Middle frontal gyrus (tissue), 1 donor: ENCODE data around the gene ARFIP1.
"Not testable (repeated sequence)": the region's sequence is repeated elsewhere in the genome, so short reads cannot be mapped to it uniquely, and the experiment has no call there.

Experiments
- DNase-seq: peaks from one replicate; pipeline ENCODE4 v3.0.0-alpha.2; 2015; ENCODE audit warnings: low spot score; ENCODE audit errors: extremely low spot score

Gene ARFIP1

DNA sequence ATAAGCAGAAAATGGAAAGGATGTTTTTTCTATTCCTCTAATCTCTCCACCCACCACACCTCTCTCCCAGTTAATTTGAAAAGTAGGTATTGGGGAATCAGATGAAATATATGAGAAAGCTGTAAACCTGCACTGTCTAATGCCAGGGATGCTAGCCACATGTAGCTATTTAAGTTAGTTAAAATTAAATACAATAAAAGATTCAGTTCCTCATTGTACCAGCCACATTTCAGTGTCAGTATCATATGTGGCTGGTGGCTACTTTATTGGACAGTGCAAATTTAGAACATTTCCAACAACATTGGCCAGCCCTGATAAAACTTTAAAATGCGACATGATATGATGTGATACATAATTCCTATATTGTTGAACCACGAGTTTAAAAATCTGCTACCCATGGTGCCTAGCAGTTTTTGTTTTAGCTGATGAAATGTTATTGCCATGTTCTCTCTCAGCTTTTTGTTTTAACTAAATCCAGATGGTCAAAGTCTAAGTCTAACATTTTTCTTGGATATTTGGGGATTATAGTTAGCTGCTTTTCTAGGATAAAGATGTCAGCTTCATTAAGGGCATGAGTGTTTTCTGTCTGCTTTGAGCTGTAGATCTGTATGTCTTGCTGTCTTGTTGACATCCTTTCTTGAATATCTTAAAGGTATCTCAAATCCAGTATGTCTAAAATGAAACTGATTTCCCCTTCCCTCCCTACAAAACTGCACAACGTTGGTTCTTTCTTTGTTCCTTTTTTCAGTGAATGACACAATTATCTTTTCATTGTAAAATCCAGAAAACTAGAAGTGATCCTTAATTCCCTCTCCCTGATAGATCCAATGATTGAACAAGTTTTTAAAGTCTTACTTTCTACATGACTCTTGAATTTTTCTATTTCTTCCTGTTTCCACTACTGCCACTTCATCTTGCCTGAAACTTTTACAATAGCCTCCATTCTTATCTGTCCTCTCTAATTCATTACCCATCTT is 6.2 kb downstream of the ARFIP1 start:
- DNase-seq: no peak

DNA sequence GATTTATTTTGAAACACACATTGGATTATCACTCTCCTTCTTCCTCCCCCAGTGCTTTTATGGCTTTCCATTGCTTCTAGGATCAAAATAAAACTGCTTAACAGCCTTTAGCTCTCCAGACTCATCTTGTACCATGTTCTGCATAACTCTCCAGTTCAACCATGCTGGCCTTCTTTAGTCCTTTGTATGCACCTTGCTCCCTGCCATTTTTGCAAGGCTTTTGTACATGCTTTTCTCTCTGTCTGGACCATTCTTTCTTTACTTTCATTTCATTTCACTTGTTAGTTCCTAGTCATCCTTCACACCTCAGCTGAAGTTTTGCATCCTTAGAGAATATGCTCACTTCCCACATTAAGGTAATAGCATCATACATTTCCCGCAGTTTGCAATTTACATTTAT is 6.9 kb downstream of the ARFIP1 start:
- no peak for DNase-seq

DNA sequence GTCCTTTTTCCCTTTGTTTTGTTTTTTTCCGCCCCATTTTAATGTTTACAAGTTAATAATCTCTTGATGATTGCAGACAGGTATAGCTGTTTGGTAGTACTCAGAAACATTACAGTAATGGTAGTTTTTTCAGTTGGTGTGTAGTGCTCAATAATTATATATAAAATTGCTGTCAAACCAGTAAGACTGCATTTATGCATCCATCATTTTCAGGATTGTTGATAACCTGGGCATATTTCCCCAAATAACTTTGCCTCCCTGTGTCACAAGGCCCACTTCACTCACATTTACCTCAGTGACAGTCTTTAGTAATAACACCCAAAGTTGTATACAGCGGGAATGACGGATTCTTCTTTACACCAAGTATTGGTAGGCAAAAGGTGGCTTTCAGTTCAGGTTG is 16.1 kb downstream of the ARFIP1 start:
- DNase-seq: no peak

DNA sequence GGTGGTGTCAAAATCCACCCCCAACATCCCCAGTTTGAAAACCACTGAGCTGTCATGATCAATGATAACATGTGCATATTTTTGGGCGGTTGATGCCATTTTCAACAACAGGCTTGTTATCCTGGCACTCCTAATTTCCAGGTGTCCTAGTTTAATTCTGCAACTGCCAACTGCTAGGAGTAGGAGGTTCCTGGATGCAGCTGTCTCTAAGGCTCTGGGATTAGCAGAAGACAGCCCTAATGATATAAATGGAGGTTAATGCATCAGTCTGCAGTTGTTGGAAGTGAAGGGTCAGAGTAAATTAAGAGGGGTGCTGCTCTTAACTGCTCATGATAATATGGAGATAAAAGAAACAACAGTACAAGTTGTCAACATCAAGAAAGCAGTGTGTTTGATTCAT is 23.8 kb downstream of the ARFIP1 start:
- DNase-seq: no peak

DNA sequence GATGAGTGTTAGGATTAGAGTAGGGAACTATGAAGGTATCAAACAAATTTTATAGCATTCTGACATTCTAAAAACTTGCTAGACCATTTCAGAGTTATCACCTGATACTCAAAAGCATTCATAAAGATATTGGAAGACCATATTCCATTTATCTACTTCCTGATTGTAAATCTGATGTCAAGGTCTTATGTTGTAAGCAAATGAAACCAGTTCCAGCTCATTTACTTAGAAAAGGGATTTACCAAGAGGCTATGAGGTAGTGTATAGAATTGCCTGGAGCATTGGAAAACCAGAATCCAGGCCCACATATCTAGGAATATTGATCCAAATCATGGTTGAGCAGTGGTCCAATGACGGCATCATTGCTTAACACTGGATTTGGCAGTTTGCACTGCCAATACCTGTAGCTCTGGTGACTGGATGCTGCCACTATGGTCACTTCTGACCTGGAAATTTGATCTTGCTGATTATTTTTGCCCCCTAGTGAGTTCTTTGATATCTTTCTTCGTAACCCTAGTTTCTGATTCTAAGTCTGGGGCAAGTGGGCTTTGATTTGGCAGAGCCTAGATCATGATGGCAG is 25.4 kb downstream of the ARFIP1 start:
- DNase-seq: no peak

DNA sequence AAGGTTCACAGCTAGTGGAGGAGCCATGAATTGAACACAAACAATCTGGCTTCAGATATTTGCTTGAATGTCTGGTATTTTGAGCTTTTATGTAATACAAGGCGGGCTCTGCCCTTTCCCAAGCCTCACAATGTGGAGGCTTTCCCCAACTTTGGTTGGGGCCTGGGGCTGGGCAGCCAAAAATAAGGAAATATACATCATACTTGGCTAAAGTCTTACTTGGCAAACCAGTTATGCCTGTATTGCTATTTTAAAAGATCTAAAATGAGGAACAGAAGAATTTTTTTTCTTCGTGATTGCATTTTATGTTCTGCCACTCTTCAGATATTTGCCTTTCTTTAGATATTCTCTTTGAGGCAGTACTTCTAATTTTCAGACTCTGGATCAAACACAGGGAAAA is 26.1 kb downstream of the ARFIP1 start:
- DNase-seq: no peak

DNA sequence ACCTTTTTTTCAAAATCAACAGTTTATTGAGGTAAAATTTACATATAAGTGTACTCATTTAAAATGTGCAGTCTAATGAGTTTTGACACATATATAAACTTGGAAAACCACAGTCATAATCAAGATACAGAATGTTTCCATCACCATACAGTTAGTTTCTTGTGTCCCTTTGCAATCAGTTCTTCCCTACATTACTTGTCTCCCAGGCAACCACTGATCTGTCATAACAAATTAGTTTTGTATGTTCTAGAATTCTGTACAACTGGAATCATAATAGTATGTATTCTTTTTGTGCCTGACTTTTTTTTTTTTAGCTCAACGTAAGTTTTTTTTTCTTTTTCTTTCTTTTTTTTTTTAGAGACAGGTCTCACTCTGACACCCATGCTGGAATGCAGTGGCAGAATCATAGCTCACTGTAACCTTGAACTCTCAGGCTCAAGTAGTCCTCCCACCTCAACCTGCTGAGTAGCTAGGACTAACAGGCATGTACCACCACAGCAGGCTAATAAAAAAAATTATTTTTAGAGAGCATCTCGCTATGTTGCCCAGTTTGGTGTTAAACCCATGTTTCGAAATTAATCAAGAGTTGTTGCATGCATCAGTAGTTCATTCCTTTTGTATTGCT is 26.9 kb downstream of the ARFIP1 start:
- no peak for DNase-seq

DNA sequence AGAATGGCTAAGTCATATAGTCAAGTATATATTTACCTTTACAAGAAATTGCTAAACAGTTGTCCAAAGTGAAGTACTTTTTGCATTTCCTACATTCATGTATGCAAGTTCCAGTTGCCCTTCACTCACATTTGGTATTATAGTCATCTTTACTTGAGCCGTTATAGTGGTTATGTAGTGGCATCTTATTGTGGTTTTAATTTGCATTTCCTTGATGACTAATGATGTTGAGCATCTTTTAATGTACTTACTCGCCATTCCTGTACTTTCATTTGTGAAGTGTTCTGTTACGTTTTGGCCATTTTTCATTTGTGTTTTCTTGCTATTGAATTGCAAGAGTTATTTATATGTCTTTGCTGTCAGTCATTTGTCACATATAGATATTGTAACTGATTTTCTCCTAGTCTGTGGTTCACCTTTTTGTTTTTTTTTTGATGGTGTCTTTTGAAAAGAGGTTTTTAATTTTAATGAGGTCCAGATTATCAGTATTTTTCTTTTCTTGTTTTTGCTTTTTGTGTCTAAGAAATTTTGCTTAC is 27.6 kb downstream of the ARFIP1 start:
- DNase-seq: no peak

DNA sequence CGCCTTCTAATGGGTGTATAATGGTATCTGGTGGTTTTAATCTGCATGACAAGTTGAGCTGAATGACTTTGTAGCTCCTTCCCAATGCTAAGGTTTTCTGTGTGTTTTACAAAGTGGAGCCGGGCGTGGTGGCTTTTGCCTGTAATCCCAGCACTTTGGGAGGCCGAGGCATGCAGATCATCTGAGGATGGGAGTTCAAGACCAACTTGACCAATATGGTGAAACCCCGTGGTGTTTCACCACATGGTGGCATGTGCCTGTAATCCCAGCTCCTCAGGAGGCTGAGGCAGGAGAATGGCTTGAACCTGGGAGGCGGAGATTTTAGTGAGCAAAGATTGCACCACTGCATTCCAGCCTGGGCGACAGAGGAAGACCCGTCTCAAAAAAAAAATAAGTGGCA is 28.9 kb downstream of the ARFIP1 start:
- DNase-seq: no peak

DNA sequence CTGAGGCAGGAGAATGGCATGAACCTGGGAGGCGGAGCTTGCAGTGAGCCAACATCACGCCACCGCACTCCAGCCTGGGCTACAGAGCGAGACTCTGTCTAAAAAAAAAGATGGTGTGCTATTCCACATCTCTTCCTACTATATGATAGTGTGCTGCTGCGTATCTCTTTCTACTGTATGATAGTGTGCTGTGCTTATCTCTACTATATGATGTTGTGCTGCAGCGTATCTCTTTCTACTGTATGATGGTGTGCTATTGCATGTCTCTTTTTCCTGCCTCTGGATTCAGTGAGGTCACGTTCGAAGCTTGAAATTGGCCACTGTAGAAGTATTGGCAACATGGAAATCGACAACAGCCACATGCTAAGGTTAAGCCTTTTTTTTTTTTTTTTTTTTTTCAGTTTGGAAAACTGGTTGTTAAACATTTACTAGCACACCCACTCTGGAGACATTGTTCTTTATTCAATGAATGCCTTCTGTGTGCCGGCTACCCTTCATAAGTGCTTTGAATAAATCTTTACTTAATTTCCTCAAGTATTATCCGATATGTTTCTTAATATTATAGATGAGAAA is 31.0 kb downstream of the ARFIP1 start:
- DNase-seq: no peak

DNA sequence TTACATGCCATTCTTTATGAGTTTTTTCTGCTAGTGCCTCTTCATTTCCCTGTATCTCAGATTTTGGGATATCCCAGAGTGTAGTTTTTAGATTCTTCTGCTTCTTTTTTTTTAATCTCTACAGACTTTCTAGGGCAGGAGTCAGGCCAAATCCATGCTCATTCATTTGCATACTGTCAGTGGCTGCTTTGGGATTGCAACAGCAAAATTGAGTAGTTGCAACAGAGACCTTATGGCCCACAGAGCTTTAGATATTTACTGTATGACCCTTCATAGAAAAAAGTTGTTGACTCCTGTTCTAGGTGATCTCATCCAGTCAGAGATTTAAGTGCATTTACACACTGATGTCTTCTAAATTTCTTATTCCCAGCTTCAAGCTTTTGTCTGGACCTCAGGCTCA is 35.3 kb downstream of the ARFIP1 start:
- DNase-seq: no peak

DNA sequence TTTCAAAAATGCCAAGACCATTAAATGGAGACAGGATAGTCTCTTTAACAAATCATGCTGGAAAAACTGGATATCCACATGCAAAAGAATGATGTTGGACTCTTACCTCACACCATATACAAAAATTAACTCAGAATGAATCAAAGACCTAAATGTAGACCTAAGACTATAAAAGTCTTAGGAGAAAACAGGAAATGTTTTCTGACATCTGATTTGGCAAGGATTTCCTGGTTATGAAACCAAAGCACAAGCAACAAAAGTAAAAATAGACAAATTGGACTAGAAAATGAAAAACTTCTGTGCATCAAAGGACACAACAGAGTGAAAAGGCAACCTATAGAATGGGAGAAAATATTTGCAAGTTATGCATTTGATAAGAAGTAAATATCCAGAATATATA is 37.6 kb downstream of the ARFIP1 start:
- DNase-seq: no peak

DNA sequence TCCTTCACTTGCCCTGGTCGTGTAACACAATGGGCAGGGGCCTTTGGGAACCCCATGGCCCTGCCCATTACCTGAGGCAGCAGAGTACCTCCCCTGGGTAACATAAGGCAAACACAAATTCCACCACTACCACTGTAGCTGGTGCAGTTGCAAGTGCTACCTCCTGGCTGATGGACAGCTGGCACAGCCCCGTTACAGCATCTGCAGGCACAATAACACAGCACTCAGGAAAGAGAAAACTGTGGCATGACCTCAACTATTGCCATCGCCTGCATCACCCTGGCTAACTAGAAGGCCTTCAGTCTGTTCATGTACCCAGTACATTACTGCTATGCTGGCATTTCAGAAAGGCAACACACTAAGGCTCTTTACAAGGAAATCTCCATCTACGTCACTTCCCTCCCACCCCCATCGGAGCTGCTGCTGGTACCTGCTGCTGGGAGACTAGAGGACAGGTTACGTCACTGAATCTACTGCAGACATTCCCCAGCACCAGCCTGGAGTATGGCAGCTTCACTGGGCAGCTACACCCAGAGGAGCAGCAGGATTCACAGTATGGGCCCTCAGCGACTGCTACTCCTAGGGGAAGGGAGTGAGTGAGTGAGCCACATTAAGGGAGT is 39.4 kb downstream of the ARFIP1 start:
- no peak for DNase-seq

DNA sequence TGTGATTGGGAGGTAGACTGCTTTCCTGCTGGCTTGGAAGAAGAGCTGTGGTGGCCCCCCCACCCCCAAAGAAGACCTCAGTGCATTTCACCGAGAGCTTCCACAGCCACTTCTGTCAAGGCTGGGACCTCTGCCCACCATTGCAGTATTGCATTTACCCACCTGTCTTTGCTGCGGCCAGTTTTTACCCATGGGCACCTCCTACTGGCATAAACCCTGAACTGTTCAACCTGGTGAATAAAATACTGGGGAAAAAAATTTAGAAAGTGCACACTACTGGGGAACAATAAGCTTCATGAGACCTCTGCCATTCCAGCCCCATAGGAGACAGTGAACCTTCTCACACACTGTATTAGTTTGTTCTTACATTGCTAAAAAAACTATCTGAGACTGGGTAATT is 40.3 kb downstream of the ARFIP1 start:
- no peak for DNase-seq

DNA sequence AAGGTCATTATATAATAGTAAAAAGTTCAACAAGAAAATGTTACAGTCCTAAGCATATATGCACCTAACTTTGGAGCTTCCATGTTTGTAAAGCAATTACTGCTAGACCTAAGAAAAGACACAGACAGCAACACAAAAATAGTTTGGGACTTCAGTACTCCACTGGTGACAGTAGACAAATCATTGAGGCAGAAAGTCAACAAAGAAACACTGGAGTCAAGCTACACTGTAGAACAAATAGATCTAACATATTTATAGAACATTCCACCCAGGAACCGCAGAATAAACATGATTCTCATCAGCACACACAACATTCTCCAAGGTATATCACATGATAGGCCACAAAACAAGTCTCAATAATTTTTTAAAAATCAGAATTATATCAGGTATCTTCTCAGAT is 42.6 kb downstream of the ARFIP1 start:
- DNase-seq: no peak

DNA sequence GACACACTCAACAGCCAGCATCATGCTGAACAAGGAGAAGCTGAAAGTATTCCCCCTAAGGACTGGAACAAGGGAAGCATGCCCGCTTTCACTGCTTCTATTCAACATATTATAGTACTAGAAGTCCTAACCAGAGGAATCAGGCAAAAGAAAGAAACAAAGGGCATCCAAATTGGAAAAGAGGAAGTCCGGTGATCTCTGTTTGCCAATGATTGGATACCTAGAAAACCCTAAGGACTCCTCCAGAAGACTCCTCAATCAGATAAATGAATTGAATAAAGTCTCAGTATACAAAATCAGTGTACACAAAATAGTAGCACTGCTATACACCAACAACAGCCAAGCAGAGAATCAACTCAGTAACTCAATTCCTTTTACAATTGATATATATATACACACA is 44.8 kb downstream of the ARFIP1 start:
- DNase-seq: no peak

DNA sequence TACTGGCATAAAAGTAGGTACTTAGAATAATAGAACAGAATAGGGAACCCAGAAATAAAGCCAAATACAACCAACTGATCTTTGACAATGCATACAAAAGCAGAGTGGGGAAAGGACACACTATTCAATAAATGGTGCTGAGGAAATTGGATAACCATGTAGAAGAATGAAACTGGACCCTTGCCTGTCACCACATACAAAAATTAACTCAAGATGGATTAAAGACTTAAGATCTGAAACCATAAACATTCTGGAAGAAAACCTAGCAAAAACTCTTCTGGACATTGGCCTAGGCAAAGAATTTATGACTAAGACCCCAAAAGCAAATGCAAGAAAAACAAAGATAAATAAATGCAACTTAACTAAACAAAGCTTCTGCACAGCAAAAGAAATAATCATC is 45.6 kb downstream of the ARFIP1 start:
- DNase-seq: no peak

DNA sequence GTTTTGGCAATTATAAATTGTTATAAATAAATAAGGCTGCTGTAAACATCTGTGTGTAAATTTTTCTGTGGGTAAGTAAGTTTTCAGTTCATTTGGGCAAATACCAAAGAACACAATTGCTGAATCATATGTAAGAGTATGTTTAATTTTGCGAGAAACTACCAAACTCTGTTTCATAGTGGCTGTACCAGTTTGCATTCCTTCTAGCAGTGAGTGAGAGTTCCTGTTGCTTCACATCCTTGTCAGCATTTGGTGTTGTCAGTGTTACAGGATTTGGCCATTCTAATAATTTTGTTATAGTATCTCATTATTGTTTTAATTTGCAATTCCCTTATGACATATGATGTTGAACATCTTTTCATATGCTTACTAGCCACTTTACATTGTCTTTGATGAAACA is 48.4 kb downstream of the ARFIP1 start:
- DNase-seq: no peak

DNA sequence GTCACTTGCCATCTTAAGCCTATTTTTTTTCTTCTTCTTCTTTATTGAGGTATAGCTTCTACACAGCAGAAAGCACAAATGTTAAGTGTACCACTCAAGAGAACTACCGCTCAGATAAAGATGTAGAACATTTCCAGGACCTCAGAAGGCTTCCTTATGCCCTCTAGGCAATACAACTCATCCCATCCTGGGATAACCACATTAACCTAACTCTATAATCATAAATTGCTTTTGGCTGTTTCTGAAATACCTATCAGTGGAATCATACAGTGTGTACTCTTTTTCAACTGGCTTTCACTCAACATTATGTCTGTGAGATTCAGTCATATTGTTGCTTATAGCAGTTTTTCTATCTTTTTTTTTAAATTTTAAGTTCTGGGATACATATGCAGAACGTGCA is 51.7 kb downstream of the ARFIP1 start:
- no peak for DNase-seq

DNA sequence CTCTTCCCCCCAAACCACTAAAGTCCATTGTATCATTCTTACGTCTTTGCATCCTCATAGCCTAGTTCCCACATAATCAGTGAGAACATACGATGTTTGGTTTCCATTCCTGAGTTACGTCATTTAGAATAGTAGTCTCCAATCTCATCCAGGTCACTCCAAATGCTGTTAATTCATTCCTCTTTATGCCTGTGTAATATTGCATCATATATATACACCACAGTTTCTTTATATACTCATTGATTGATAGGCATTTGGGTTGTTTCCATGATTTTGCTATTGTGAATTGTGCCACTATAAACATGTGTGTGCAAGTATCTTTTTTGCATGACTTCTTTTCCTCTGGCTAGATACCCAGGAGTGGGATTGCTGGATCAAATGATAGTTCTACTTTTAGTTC is 57.2 kb downstream of the ARFIP1 start:
- no peak for DNase-seq

DNA sequence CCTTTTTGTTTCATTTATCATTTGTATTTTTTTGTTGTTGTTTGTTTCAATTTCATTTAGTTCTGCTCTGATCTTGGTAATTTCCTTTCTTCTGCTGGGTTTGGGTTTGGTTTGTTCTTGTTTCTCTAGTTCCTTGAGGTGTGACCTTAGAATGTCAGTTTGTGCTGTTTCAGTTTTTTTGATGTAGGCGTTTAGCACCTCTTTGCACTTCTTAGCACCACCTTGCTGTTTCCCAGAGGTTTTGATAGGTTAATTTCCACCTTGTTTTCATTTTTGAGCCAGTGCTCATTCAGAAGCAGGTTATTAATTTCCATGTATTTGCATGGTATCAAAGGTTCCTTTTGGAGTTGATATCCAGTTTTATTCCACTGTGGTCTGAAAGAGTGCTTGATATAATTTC is 60.0 kb downstream of the ARFIP1 start:
- DNase-seq: not testable (repeated sequence)
